GM21825 (cell line): ENCODE measurements around the gene BAZ1B.
"Not testable (repeated sequence)": the region's sequence is repeated elsewhere in the genome, so short reads cannot be mapped to it uniquely, and the experiment has no call there.

Experiments used
- ATAC-seq: cut with Tn5 transposase; IDR thresholded peaks from one replicate; pipeline ENCODE4 v1.9.1; 2021; ENCODE audit warnings: mild to moderate bottlenecking, moderate library complexity; ENCODE audit not compliant: unreplicated experiment

BAZ1B gene

GRCh38 chr7:73509463-73509862 lies 12.6 kb downstream of the BAZ1B start:
- no peak for ATAC-seq

DNA sequence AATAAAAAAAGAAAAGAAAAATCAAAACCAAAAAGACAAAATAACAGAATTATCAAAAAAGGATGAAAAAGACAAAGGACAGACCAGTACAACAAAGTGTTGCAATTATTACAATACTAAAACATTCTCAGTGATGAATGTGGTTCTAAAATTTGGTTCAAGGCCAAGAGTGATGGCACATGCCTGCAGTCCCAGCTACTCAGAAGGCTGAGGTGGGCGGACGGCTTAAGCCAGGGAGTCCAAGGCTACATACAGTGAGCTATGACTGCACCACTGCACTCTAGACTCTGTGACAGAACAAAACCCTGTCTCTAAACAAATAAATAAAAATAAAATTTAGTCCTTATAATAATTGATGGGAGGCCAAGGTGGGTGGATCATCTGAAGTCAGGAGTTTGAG lies 14.5 kb downstream of the BAZ1B start:
- ATAC-seq: no peak

DNA sequence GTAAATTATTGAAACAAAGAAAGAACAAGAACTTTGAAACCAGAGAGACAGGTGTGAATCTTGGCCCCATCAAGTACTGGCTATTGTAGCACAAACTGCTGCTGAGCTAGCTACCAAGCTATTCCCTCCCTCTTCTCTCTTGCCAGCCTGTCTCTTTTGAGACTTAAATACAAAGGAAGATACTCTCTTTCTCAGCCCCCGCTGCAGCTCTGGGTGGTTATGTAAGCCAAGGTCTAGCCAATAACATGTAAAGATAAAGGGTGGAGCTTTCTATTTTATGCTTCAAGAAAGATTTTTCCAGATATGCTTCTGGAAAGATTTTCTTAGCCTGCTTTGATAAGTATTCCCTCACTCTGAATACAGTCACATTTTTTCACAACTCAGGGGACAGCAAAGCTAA lies 17.2 kb downstream of the BAZ1B start:
- ATAC-seq: no peak

DNA sequence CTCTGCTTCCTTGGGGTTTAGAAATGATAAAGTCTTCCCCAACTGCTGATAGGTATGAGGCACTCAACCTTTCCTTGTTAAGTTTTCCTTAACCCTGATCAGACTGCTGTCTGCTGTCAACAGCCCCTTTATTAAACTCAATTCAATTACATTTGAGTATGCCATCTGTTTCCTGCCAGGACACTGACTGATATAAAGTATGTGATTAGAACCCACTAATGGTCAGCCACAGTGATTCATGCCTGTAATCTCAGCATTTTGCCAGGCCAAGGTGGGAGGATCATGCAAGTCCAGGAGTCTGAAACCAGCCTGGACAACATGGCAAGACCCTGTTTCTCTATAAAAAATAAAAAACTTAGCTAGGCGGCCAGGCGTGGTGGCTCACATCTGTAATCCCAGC lies 18.1 kb downstream of the BAZ1B start:
- no peak for ATAC-seq

DNA sequence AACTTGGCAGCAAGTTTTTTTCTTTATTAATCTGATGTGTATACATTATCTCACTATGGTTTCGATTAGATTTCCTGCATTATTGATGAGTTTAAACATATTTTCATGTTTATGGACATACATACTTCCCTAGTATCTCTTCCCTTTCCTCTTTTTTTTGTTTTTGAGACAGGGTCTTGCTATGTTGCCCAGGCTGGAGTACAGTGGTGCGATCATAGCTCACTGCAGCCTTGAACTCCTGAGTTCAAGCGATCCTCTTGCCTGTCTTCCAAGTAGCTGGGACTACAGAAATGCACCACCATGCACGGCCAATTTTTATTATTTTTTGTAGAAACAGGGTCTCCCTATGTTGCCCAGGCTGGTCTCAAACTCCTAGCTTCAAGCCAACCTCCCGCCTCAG lies 18.9 kb downstream of the BAZ1B start:
- no peak for ATAC-seq

DNA sequence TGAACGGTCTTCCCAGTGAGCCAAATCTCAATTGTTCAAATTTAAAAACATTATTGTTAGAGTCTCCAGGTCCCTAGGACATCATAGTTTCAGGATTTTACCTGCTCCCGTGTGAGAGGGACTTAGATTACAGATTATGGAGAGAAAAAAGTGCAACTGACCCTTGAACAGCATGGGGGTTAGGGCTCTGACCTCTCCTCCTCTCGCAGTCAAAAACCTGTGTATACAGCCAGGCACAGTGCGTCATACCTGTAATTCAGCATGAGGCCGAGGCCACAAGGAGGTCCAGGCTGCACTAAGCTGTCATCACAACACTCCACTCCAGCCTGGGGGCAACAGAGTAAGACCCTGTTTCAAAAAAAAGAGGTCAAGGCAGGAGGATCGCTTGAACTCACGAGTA lies 25.5 kb downstream of the BAZ1B start:
- ATAC-seq: no peak

DNA sequence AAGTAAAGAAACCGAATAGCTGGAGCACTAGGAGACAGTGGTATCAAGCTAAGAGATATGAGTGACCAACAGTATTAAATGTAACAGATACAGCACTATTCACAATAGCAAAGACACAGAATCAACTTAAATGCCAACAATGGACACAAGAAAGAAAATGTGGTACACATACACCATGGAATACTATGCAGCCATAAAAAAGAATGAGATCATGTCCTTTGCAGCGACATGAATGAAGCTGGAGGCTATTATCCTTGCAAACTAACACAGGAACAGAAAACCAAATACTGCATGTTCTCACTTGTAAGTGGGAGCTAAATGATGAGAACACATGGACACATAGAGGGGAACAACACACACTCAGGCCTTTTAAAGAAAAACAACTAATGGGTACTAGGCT lies 26.6 kb downstream of the BAZ1B start:
- ATAC-seq: not testable (repeated sequence)

GRCh38 chr7:73489976-73490375 lies 32.1 kb downstream of the BAZ1B start:
- ATAC-seq: no peak

DNA sequence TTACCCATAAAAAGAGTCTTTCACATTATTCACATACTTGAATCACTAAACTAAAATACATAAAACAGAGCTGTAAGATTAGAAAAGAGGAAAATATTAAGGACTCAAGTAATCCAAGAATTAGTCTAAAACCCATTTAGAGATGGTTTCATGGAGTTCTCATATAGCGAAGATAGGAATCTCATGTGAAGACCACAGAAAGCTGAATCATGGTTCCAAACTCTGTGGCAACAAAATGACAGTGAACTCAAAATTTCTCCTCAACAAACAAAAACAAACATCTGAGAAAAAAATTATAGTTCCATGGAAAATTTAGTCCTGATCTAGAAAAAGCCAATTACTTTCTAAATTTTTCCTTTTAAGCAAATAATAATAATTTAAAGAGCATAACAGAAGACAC lies 34.6 kb downstream of the BAZ1B start:
- no peak for ATAC-seq

GRCh38 chr7:73483171-73483570 lies 38.9 kb downstream of the BAZ1B start:
- ATAC-seq: no peak

DNA sequence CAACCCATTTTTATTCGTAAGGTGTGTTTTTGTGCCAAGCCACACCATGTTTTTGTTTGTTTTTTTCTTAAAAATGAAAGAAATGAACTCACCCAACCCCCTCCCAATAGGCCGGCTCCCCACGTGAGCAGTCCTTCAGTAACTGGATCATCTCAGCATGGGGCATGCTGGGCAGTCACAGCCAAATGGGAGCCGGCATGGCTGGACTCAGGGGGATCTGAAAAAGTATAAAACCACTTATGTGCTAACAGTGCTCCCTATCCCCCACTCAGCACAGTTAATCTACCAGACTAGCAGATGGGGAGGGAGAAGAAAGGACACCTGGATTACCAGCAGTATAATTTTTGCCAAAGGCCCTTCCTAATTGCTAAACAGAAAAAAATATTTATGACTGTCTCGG lies 39.3 kb downstream of the BAZ1B start:
- ATAC-seq: no peak

DNA sequence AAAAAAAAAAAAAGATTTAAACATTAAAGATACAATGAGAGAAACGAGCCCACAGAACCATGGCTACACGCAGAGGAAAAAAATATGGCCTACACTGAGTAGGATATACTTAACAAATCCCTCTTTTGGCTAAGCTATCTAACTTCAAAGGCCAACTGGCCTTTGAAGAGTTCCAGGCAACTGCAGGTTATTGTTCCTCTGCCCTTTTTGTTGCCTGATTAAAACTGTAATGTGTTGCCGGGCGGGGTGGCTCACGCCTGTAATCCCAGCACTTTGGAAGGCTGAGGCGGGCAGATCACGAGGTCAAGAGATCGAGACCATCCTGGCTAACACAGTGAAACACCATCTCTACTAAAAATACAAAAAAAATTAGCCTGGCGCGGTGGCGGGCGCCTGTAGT lies 40.6 kb downstream of the BAZ1B start:
- not testable (repeated sequence) for ATAC-seq

DNA sequence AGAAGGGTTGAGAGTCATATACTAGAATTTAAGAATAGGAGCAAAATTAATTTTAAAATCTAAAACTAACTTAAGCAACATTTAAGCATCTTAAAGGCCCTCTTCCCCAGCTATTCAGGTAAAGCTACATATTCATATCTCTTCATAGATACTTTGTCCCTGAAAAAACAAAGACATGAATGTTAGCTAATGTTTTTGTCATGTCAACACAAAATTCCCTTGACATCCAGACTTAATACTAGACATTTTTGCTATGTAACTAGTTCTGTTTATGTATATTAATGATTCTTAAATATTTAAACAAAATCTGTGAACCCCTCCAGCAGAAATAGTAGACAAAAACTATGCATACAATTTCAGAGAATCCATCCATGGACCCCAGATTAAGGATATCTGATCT lies 43.5 kb downstream of the BAZ1B start:
- ATAC-seq: no peak

DNA sequence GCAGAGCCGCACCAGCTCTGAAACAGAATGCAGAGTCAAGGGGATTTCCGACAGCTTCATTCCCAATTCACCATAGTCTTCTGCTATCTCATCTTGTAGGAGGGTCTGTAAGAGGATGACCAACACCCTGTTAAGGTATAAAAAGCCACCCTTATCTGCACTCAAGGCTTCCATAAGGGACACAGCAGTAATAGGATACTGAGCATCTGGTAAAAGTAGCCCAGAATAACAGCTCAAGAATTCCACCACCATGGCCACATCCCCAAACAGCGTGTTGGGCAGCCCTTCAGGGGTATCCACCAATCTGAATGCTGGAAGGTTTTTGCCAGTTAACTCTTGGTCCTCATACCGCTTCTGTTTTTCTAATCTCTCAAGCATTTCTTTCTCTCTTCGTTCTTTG lies 44.7 kb downstream of the BAZ1B start:
- no peak for ATAC-seq

DNA sequence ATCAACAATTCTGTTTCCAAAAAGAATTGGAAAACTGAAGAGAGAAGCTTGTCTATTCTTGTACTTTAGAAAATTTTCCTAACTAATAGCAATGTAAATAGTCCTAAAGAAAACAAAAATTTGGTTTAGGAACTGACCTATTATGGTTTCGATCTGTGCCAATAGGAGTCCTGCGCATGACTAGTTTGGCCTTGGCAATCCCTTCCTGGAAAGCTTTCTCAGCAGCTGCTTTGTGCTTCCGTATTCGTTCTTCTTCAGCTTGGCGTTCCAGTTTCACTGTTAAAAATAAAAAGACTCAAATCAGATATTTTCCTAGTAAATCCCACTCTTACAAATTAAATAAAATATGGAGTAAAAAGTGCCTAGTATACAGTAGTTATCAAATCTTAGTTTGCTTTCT lies 51.9 kb downstream of the BAZ1B start:
- ATAC-seq: no peak

DNA sequence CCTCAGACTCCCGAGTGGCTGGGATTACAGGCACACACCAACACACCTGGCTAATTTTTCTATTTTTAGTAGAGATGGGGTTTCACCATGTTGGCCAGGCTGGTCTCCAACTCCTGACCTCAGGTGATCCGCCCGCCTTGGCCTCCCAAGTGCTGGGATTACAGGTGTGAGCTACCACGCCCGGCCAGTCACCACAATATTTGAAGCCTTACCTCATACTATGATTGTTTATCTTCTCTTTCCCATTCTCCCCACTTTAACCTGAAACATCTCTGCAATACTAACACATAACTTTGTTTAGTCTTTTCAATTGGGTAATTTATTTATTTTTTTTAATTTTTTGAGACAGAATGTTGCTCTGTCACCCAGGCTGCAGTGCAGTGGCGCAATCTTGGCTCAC lies 55.0 kb downstream of the BAZ1B start:
- not testable (repeated sequence) for ATAC-seq

DNA sequence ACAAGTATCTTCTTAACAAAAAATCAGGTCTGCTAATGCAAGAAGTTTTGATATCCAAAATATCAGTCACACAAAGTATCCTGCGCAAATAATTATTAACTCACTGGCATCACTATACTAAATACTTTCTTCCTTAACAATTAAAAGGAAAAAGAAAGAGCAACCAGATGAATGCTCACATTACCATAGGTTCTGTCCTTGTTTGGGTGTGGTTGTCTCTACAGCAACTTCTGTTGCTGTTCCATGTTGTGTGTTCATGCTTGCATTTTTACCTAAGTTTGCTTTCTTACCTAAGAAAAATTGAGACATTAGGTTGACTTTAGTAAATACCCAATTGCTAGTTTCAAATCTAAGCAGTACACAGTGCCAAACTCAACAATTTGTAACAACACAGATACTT lies 56.0 kb downstream of the BAZ1B start:
- ATAC-seq: no peak

GRCh38 chr7:73463966-73464365 lies 58.1 kb downstream of the BAZ1B start:
- ATAC-seq: no peak

DNA sequence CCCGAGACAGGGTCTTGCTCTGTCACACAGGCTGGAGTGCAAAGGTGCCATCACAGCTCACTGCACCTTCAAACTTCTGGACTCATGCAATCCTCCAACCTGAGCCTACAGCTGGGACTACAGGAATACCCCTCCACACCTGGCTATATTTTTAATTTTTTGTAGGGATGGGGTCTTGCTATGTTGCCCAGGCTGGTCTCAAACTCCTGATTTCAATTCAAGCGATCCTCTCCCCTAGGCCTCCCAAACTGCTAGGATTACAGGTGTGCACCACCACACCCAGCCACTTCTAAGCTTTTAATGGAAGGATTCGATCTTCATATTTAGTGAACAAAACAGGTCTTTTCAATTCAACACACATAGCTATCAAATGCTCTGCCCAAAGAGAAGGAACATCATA lies 58.8 kb downstream of the BAZ1B start:
- ATAC-seq: no peak

DNA sequence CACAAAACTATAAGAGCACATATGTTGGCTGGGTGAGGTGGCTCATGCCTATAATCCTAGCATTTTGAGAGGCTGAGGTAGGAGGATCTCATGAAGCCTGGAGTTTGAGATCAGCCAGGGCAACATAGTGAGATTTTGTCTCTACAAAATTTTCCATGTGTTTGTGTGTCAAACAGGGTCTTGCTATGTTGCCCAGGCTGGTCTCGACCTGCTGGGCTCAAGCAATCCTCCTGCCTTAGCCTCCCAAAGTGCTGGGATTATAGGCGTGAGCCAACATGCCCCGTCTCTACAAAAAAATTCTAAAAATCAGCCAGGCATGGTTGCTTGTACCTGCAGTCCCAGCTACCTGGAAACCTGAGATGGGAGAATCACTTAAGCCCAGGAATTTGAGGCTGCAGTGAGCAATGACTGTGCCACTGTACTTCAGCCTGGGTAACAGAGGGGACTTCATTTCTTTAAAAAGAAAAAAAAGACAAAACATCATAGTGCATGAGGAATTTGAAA lies 60.3 kb downstream of the BAZ1B start:
- ATAC-seq: no peak

GRCh38 chr7:73454424-73454823 lies 67.7 kb downstream of the BAZ1B start:
- ATAC-seq: no peak

DNA sequence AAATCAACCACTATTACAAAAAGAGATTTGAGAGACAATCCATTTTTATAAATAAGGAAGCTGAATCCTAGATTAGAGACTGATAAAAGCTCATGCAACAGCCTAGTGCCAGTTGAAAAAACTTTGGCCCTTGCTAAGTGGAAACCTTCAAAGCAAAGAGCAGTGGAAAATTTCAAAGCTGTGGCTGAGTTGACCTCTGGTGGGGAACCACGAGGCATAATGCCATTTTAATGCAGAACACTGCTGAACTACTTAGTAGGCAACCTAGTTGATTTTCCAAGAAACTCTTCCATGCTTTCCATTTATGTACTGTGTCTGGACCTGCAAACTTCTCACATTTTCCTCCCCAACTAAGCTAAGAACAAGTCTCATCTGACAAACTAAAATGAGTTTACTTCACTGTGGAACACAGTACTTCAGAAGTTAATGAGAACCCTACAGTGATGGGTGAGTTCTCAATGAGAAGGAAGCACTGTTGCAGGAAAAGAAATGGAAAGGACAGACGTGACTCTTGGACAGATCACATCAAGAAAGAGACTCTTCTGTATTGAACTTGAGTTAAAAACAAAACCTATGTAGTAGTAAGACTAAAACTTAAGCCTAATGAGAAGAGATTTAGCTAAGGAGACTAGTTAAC lies 69.0 kb downstream of the BAZ1B start:
- no peak for ATAC-seq

- ATAC-seq: no peak
Observed at GRCh38 chr7:73451780-73452398, 70.2 kb downstream of the BAZ1B start.
